ENCODE results near the gene RPP30.

The RPP30 gene

GRCh38 chr10:90871766-90872647 lies at the start of gene RPP30:
TSS of gene RPP30 (plus strand) at chr10:90871974. CDS start at chr10:90871987, 13 bp downstream.
- peak; percentile 79 for DNase-seq

- DNase-seq = no peak
These were observed 49.3 kb upstream of the RPP30 start for GRCh38 chr10:90822508-90822907.

GRCh38 chr10:90832111-90832510 lies 39.7 kb upstream of the RPP30 start:
- DNase-seq = no peak

DNA sequence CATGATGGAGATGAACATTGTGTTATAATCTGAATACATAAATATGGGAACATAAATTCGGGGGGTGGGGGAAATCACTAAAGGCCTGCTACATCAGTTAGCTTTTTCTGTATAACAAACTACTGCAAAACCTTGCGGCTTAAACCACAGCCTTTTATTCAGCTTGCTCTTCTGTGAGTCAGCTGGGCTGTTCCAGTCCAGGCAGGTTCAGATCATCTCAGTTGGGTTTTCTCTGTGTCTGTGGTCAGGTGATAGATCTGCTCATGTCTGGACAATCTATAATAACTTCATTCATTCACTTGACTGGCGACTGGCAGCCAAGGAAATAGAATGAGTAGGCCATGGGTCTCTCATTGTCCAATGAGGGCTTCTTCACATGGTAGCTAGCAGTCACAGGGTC lies 37.4 kb upstream of the RPP30 start:
- DNase-seq = no peak

- no peak for DNase-seq
These were observed 34.3 kb upstream of the RPP30 start for GRCh38 chr10:90837486-90837885.

GRCh38 chr10:90842725-90843124 lies 29.0 kb upstream of the RPP30 start:
- no peak for DNase-seq

DNA sequence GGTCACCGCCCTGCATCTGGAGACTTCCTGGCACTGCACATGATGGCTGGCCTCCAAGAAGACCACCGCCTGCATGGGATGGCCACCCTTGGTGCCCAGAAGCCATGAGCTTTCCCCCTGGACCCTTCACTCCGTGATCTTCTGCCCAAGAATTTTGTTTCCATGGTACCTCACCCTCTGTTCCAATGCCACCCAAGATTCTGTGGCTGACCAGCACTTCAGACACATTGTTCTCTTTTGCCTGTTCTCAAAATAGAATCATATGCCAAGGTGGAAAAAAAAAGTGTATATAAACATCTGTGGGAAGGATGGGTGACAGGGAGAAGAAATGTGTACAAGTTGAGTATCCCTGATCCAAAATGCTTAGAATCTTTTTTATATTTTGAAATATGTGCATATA lies 26.0 kb upstream of the RPP30 start:
- DNase-seq = no peak

DNA sequence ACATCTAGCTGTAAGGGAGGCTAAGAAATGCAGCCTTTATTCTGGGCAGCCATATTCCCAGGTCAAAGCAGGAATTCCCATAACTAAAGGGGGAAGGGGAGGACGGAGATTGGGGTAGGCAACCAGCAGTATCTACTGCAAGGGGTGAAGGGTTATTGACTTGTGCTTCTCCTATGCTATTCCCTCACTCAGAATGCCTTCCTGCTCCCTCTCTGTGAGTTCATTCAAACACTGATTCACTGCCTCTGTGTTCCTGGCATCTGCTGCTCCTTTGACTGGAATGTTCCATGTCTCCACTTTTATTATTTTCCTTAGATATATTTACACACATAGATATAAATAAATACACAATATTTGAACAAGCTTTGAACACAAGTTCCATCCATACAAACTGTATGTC lies 25.0 kb upstream of the RPP30 start:
- DNase-seq = no peak

DNA sequence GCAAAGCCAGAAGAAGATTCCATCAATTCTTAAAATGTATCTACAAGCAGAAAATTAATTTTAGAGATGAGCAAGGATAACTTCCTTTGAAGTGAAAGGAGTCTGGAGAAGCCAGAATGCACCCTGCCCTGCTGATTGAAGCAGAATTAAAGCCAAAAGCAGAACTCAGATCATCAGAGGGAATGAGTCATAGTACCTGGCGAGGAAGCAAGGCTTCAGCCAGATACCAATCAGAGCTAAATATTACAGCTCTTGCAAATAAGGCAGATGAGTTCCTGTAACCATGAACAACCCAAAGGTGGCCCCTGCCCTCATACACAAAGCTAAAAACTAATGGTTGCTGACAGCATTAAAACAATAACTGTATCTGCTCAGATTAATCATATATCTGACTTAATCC lies 24.3 kb upstream of the RPP30 start:
- no peak for DNase-seq

GRCh38 chr10:90849956-90850749 lies 21.6 kb upstream of the RPP30 start:
- no peak for DNase-seq

DNA sequence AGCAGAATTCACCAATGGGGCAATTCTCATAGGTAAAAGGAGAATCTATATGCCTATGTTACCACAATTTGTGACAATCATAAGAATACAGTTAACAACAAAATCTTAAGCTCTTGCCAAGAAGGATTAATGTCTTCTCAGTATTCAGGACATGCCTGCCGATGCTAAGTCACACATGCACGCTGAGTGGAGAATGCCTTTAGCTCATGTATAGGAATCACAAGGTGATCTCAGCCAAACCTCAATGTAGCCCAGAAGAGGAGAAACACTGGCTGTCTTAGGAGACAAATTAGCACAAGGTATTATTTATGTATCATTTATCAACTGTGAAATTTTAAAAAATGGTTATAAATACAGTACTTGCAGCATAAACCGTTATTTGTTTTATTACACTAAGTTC lies 16.6 kb upstream of the RPP30 start:
- no peak for DNase-seq

- DNase-seq = no peak
These were observed 15.5 kb upstream of the RPP30 start for GRCh38 chr10:90856261-90856660.

DNA sequence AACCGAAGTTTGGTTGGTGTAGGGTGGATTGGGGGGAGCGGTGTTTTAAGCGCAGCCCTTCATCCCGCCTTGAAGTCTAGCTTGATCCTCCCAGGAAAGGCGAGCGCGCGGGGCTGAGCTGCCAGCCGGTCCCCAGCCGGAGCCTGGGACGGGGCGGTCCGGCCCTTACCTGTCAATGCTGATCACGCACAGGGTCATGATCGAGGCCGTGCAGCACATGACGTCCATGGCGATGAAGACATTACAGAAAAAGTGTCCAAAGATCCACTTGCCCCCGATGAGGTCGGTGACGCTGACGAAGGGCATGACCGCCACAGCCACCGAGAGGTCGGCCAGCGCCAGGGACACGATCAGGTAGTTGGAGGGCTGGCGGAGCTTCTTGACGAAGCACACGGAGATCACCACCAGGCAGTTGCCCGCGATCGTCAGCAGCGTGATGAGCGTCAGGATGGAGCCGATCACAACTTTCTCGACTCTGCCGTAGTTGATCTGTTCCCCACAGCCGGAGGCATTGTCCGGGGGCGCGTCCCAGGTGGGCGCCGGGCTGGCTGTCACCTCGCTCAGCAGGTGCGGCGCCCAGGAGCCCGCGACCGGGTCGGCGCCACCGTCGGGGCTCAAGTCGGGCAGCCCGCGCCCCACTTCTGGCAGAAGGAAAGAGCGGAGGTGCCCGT lies 14.7 kb upstream of the RPP30 start:
- DNase-seq = no peak

DNA sequence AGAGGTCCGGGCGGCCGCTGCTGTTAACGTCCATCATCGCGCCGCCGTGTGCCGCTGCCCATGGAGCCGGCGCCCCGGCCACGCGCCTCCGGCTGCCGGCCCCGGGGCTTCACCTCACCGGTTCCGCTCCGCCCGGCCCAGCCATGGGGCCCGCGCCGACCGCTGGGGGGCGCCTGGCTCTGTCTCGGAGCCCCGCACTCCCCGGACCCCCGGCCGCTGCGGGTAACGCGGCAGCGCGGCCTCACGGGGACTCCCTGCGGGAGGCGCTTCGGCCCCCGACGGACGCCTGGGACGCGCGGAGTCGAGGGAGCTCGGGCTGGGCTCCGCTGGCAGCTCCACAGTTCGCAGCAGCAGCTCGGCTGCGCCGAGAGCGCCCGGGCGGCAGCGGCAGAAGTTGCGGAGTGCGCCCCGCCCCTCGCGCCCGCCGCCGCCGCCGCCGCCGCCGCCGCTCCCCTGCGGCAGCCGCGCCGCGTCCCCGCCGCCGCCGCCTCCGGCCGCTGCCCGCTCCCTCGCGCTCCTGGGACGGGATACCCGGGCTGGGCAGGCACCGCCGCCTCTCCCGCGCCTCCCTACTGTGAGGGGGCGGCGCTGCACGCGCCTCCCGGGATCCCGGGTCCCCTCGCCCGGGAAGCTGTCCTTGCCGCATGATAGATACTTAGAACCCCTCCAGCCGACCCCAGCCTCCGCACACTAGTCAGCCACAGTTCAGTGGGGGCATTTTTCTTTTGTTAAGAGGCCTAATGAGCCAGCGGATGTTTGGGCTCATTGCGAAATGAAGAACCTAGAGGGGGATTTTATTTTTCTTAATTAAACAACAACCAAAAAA lies 13.9 kb upstream of the RPP30 start, which contains the start of gene HTR7:
TSS of gene HTR7 (minus strand) at position 405 of the 826 bp plus-strand sequence. CDS start at position 37, 368 bp downstream.
- DNase-seq = peak; percentile 34

- no peak for DNase-seq
These were observed 13.3 kb upstream of the RPP30 start for GRCh38 chr10:90858461-90858968.

- DNase-seq = no peak
These were observed 12.4 kb upstream of the RPP30 start for GRCh38 chr10:90859321-90859751.

DNA sequence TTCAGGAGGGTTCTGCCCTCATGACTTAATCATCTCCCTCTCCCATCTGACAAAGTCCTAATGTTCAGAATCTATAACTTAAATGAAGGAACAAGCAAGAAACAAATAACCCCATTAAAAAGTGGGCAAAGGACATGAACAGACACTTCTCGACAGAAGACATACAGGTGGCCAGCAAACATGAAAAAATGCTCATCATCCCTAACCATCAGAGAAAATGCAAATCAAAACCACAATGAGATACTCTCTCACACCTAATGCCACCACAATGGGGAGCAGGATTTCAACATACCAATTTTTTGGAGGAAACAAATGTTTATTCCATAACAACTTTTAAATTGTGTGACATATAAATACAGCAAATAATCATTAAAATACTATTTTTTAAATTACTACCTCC lies 11.0 kb upstream of the RPP30 start:
- DNase-seq = no peak

DNA sequence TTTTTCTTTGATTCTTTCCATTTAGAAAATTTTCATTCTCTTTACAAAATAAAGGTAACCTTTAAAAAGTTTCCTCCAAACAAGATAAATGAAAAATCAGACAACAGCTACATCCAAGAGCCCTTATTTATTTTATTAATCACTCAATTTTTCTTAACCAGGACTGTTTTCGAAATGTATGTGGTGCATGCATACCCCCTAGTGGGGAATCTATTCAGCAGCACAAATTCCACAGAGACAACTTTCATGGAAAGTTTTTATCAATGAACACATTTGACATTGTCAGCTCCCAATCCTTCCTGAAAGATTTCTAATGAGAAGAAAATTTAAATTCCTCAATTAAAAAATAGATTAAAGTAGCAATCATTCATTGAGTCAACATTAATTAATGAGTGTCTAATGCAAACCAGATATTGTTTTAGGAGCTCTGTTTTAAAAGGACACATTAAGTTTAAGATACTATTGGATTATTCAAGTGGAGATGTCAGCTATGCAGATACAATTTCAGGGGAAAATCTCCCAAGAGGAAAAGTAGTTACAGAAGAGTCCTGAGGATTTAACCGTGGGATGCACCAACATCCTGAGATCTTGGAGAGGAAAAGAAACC lies 8.8 kb upstream of the RPP30 start:
- peak; percentile 22 for DNase-seq

DNA sequence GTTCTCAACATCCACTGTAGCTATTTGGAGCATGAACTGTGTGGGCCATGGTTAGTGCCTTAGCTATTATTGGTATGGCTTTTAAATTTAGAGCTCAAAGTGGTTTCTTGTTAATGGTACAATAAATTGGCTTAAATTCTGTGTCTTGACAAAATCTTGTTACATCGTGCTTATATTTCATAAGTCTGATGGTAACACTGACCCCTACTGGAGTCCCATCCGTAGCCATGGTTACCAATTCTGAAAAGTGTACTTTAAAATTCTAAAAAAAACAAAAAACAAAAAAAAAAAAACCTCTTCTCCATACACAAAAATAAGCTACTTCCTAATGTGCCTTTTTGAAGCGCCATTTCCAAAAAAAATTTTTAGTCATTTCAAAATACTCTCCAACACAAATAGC lies 6.4 kb upstream of the RPP30 start:
- no peak for DNase-seq

- no peak for DNase-seq
These were observed 5.7 kb upstream of the RPP30 start for GRCh38 chr10:90866050-90866598.

DNA sequence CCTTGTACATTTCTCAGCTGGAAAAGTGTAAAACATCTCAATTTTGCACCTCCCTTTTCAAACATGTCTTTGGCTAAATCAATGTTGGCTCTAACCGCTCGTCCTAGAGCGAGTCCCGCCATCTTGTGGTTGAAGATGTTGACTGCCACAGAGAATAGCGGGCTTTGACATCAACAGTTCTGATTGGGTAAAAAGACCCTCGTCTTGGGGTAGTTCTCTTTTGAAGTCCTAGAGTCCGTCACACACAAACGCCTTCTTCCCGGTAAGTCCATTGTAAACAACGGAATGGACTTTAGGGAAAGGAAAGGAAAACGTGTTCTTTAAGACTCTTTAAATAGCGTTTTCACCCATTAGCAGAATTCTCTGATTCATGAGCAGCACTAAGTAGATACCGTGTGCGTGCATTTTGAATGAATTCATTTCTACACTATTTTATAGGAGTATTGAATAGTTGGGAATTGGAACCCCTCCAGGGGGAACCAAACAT lies 452 bp upstream of the RPP30 start:
- DNase-seq = peak; percentile 51
